NCI-H446 treated with DMSO at 0.1 percent for 48 hours (cell line): ENCODE data around the gene TNFSF12.
A peak's percentile ranks its signal among the peaks of the same experiment; 100 is the strongest.

Experiments
- DNase-seq: peaks from one replicate; lab custom pipeline; 2025; lab: John Stamatoyannopoulos, UW

Gene TNFSF12

GRCh38 chr17:7570351-7570750, 21.5 kb downstream of the TNFSF12 start:
- DNase-seq = no peak

GRCh38 chr17:7572338-7572587, 23.4 kb downstream of the TNFSF12 start:
- DNase-seq = no peak

- DNase-seq = peak; percentile 98
Measured at GRCh38 chr17:7572588-7573323, 23.9 kb downstream of the TNFSF12 start.

GRCh38 chr17:7573324-7574080, 24.6 kb downstream of the TNFSF12 start:
- DNase-seq = peak; percentile 53

- DNase-seq = no peak
Measured at GRCh38 chr17:7574176-7574953, 25.5 kb downstream of the TNFSF12 start.

- DNase-seq = no peak
Measured at GRCh38 chr17:7575481-7575883, 26.6 kb downstream of the TNFSF12 start.

- no peak for DNase-seq
Measured at GRCh38 chr17:7575959-7576358, 27.1 kb downstream of the TNFSF12 start.

GRCh38 chr17:7576432-7576937, 27.6 kb downstream of the TNFSF12 start:
- DNase-seq = no peak

GRCh38 chr17:7577327-7578199, 28.7 kb downstream of the TNFSF12 start:
- no peak for DNase-seq

GRCh38 chr17:7579001-7579833, 30.4 kb downstream of the TNFSF12 start, which contains the start of gene CD68:
CD68 (plus strand) TSS chr17:7579638; CDS start chr17:7579678, 40 bp downstream.
- DNase-seq = no peak

- no peak for DNase-seq
Measured at GRCh38 chr17:7579834-7580603, 31.2 kb downstream of the TNFSF12 start.

GRCh38 chr17:7580604-7581575, 32.0 kb downstream of the TNFSF12 start:
- no peak for DNase-seq

GRCh38 chr17:7582396-7583252, 33.8 kb downstream of the TNFSF12 start:
- DNase-seq = no peak

GRCh38 chr17:7583253-7584109, 34.6 kb downstream of the TNFSF12 start, which contains the start of gene MPDU1:
MPDU1 (plus strand) TSS chr17:7583852; CDS start chr17:7583863, 11 bp downstream.
- DNase-seq = peak; percentile 97

- DNase-seq = no peak
Measured at GRCh38 chr17:7586673-7587419, 38.0 kb downstream of the TNFSF12 start.
